Activated CD4-positive, alpha-beta T cell treated with anti-CD3 and anti-CD28 coated beads for 36 hours (primary cell): ENCODE results near the gene COLEC11. TPM values are rescaled to one million over a fixed set of nuclear protein-coding genes. Genes with fewer than 3 reads are reported as not detected.
"Not testable (repeated sequence)": the region's sequence is repeated elsewhere in the genome, so short reads cannot be mapped to it uniquely, and the experiment has no call there.

Experiments
- ATAC-seq: fragments of 200-7000 bp; cut with Tn5 transposase; one replicate; pipeline ENCODE4 v1.10.0; 2021; ENCODE audit warnings: mild to moderate bottlenecking, moderate library complexity
- CTCF ChIA-PET: fragments of 350-600 bp; sonication (Branson Sonifier 250); formaldehyde crosslinking; loops from one replicate; lab custom pipeline; 2021; ENCODE audit warnings: antibody characterized with exemption; lab: Charles Lee
- POLR2A ChIA-PET: fragments of 350-600 bp; sonication (Branson Sonifier 250); formaldehyde crosslinking; loops from one replicate; lab custom pipeline; 2021; ENCODE audit warnings: antibody characterized with exemption, inconsistent platforms; lab: Charles Lee
- DNase-seq: peaks from one replicate; pipeline ENCODE4 v3.0.0-alpha.2; 2020
- H3K27ac Mint-ChIP-seq: one replicate; pipeline ENCODE4 v1.8.0; 2021; ENCODE audit warnings: mixed read lengths
- H3K27me3 Mint-ChIP-seq: one replicate; pipeline ENCODE4 v1.8.0; 2021; ENCODE audit warnings: mixed read lengths
- H3K36me3 Mint-ChIP-seq: one replicate; pipeline ENCODE4 v1.8.0; 2021; ENCODE audit warnings: low read depth, mixed read lengths
- H3K4me1 Mint-ChIP-seq: one replicate; pipeline ENCODE4 v1.8.0; 2021; ENCODE audit warnings: mixed read lengths
- H3K4me3 Mint-ChIP-seq: one replicate; pipeline ENCODE4 v1.8.0; 2021; ENCODE audit warnings: mild to moderate bottlenecking, moderate library complexity, mixed read lengths
- H3K9me3 Mint-ChIP-seq: one replicate; pipeline ENCODE4 v1.8.0; 2021; ENCODE audit warnings: low read depth, mixed read lengths
- intact Hi-C, 2 experiments: fragments of 100-400 bp; cut with DNase I in 1 of 2; cut with micrococcal nuclease in 1 of 2; formaldehyde crosslinking; loops; one replicate each; pipeline versions ENCODE4 v1.14.2 to v1.15.1; 2022 to 2024; cut with DNase I, micrococcal nuclease
- total RNA-seq, 2 experiments: library from RNA; stranded (reverse); gene quantifications; one replicate each; pipeline ENCODE4 v1.2.3, GENCODE V29; 2021

COLEC11 gene
- under 1 TPM; 0.18 to 0.37 TPM for total RNA-seq

DNA sequence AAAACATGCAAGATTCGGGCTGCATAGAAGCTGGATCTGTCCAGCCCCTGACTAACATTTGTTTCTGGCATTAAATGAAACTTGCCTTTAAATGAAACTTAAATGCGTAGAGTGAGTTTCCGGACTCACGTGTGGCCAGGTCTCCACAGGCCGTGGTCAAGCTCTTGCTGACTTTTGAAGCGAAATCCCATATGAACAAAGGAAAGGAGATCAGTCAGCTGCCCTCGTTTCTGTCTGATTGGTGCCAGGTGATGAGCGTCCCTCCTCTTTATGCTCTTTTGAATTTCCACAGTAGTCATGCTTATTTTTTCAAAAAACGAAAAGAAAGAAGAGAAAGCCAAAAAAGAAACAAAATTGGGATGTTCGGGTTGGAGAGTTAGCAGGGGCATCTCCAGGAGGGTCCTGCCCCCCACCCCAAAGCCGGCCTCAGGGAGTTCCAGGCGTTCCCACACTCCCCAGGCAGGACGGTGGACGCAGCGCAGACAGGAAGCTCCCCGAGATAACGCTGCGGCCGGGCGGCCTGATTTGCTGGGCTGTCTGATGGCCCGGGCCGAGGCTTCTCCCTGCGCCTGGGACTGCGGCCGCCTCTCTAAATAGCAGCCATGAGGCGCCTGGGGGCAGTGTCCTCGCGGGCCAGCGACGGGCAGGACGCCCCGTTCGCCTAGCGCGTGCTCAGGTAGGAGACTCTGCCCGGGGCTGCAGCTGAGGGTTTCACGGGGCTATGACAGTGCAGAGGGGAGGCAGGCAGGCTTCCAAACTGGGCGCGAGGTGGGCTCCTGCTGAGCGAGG, at the start of gene COLEC11:
TSS of gene COLEC11 (plus strand) at position 620 of the 789 bp plus-strand sequence. CDS start 9,229 bp downstream, outside the sequence.
- no peak within 1 kb of the TSS for H3K27ac Mint-ChIP-seq

GRCh38 chr2:3545788-3546478, 49.0 kb upstream of the COLEC11 start:
- Mint-ChIP-seq H3K36me3 (peaks cover 74% of the 10 kb centered on the region), H3K4me3 (no peak overlapping the region), H3K27me3 (no peaks in the 10 kb centered on the region), H3K9me3 (no peaks in the 10 kb centered on the region), H3K27ac (no peak overlapping the region), H3K4me1 (no peaks in the 10 kb centered on the region)
- ChIA-PET CTCF (no interaction called here), POLR2A (no interaction called here)
- ATAC-seq (no peak), DNase-seq (no peak)
- intact Hi-C loops: loop anchor here in 1 of 2 experiments (1.0 kb wide), 1 partner anchor 11 kb away; no protein-coding TSS in a partner anchor

More for the DNA sequence above, at the start of gene COLEC11:
- POLR2A ChIA-PET: no interaction called here
- Mint-ChIP-seq H3K4me3 (no peak within 1 kb of the TSS), H3K36me3 (peaks cover 9% of the 10 kb centered on the region), H3K4me1 (peaks cover 21% of the 10 kb centered on the region), H3K9me3 (no peaks in the 10 kb centered on the region), H3K27me3 (no peaks in the 10 kb centered on the region)
- DNase-seq (no peak), ATAC-seq (no peak)
- intact Hi-C loops: no loop called here
- CTCF ChIA-PET: interaction anchor here (0.8 to 1.6 kb wide), 2 partner anchors 11 to 16 kb away, joined by 3 to 5 read pairs; no protein-coding TSS in a partner anchor

GRCh38 chr2:3547915-3548314, 47.0 kb upstream of the COLEC11 start:
- Mint-ChIP-seq H3K27me3 (no peaks in the 10 kb centered on the region), H3K4me3 (no peak overlapping the region), H3K27ac (peak overlapping the region; percentile 15), H3K4me1 (no peaks in the 10 kb centered on the region), H3K9me3 (no peaks in the 10 kb centered on the region), H3K36me3 (peaks cover 78% of the 10 kb centered on the region)
- CTCF ChIA-PET: no interaction called here
- POLR2A ChIA-PET: no interaction called here
- ATAC-seq (no peak), DNase-seq (no peak)
- intact Hi-C loops: no loop called here

GRCh38 chr2:3553946-3554345, 41.0 kb upstream of the COLEC11 start:
- no peaks in the 10 kb centered on the region for H3K27me3 Mint-ChIP-seq
- peaks cover 66% of the 10 kb centered on the region for H3K36me3 Mint-ChIP-seq
- POLR2A ChIA-PET: interaction anchor here (0.5 kb wide), 1 partner anchor 29 kb away, joined by 7 read pairs; no protein-coding TSS in a partner anchor
- CTCF ChIA-PET: interaction anchor here (2.7 kb wide), 1 partner anchor 11 kb away, joined by 6 read pairs; no protein-coding TSS in a partner anchor
- DNase-seq: no peak
- H3K4me3 Mint-ChIP-seq: no peak overlapping the region
- no peak overlapping the region for H3K27ac Mint-ChIP-seq
- H3K4me1 Mint-ChIP-seq: peaks cover 21% of the 10 kb centered on the region
- intact Hi-C loops: no loop called here
- no peak for ATAC-seq
- H3K9me3 Mint-ChIP-seq: no peaks in the 10 kb centered on the region

- ATAC-seq: peak; percentile 12
- H3K27me3 Mint-ChIP-seq: no peaks in the 10 kb centered on the region
- intact Hi-C loops: loop anchor here (1.0 kb wide), 7 partner anchors 11 to 944 kb away; partner anchors contain the start of genes ADI1 (in 2 of the 2), EIPR1 (in 2 of the 2) and RPS7 (in 2 of the 2)
- no peaks in the 10 kb centered on the region for H3K9me3 Mint-ChIP-seq
- peak overlapping the region; percentile 96 for H3K27ac Mint-ChIP-seq
- H3K4me1 Mint-ChIP-seq: peaks cover 34% of the 10 kb centered on the region
- POLR2A ChIA-PET: interaction anchor here (0.6 to 2.0 kb wide), 8 partner anchors 18 to 180 kb away, joined by 3 to 22 read pairs (median 6); partner anchors contain the start of genes EIPR1 and RPS7
- DNase-seq: no peak
- CTCF ChIA-PET: interaction anchor here (0.8 to 1.3 kb wide), 6 partner anchors 16 to 115 kb away, joined by 3 to 5 read pairs (median 3); no protein-coding TSS in a partner anchor
- H3K36me3 Mint-ChIP-seq: peaks cover 53% of the 10 kb centered on the region
- peak overlapping the region; percentile 91 for H3K4me3 Mint-ChIP-seq
These were observed 37.2 kb upstream of the COLEC11 start for GRCh38 chr2:3557639-3558204.

- peak; percentile 99 for ATAC-seq
- ChIA-PET POLR2A (interaction anchor here (0.5 to 2.0 kb wide), 11 partner anchors 15 to 193 kb away, joined by 3 to 22 read pairs (median 6); partner anchors contain the start of genes EIPR1 and RPS7), CTCF (interaction anchor here (0.8 to 1.3 kb wide), 6 partner anchors 15 to 116 kb away, joined by 3 to 5 read pairs (median 3); no protein-coding TSS in a partner anchor)
- peaks cover 52% of the 10 kb centered on the region for H3K36me3 Mint-ChIP-seq
- peak within 1 kb of the TSS; percentile 91 for H3K4me3 Mint-ChIP-seq
- H3K9me3 Mint-ChIP-seq: no peaks in the 10 kb centered on the region
- H3K27me3 Mint-ChIP-seq: no peaks in the 10 kb centered on the region
- peak within 1 kb of the TSS; percentile 96 for H3K27ac Mint-ChIP-seq
- DNase-seq: peak; percentile 99
- H3K4me1 Mint-ChIP-seq: peaks cover 34% of the 10 kb centered on the region
- intact Hi-C loops: loop anchor here (1.0 kb wide), 6 partner anchors 17 to 945 kb away; partner anchors contain the start of genes ADI1 (in 2 of the 2), EIPR1 (in 2 of the 2) and RPS7 (in 2 of the 2)
These were observed 36.5 kb upstream of the COLEC11 start, which contains the start of gene RNASEH1 for GRCh38 chr2:3558205-3559014. RNASEH1 (minus strand) TSS chr2:3558333; CDS start chr2:3558260, 73 bp downstream.

GRCh38 chr2:3563521-3563976, 31.4 kb upstream of the COLEC11 start:
- intact Hi-C loops: no loop called here
- ChIA-PET POLR2A (no interaction called here), CTCF (interaction anchor here (0.6 kb wide), 1 partner anchor 10 kb away, joined by 3 read pairs; no protein-coding TSS in a partner anchor)
- peaks cover 19% of the 10 kb centered on the region for H3K36me3 Mint-ChIP-seq
- H3K9me3 Mint-ChIP-seq: no peaks in the 10 kb centered on the region
- H3K4me1 Mint-ChIP-seq: peaks cover 13% of the 10 kb centered on the region
- no peak overlapping the region for H3K27ac Mint-ChIP-seq
- no peak for DNase-seq
- no peak overlapping the region for H3K4me3 Mint-ChIP-seq
- no peaks in the 10 kb centered on the region for H3K27me3 Mint-ChIP-seq
- ATAC-seq: no peak

DNA sequence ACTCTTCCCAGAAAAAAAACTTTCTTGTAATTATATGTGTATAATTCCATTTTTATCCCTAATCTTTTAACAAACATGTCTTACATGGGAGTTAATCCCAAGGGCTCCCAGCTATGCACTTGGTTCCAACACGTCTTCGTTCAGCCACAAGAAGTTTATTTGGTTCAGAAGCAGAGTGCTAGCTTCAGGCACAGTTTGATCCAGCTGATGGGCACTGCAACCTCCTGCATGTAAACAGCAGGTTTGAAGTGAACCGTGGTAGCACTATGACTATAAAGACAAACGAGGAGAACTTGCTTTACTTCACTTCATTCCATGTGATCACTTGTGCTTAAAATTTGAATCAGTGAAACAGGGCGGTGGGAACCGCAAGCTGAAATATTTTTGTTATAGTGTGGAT, 29.8 kb upstream of the COLEC11 start:
- ChIA-PET CTCF (no interaction called here), POLR2A (no interaction called here)
- Mint-ChIP-seq H3K36me3 (peaks cover 14% of the 10 kb centered on the region), H3K9me3 (no peaks in the 10 kb centered on the region), H3K27me3 (no peaks in the 10 kb centered on the region), H3K4me3 (no peak overlapping the region), H3K27ac (no peak overlapping the region), H3K4me1 (peaks cover 5% of the 10 kb centered on the region)
- no peak for ATAC-seq
- intact Hi-C loops: no loop called here
- no peak for DNase-seq

DNA sequence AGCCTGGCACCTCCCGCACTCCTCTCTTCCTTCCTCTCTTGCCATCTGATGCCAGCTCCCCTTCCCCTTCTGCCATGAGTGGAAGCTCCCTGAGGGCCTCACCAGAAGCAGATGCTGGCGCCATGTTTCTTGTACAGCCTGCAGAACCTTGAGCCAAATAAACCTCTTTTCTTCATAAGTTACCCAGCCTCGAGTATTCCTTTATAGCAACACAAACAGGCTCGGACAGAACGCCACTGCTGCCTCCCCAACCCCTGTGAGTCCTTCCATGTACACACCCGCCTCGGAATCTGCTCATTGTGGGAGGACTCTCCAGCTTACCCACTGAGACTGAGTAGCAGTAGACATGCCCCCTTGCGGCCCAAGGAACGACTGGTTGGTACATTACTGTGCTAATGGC, 28.1 kb upstream of the COLEC11 start:
- ChIA-PET CTCF (no interaction called here), POLR2A (no interaction called here)
- Mint-ChIP-seq H3K27me3 (no peaks in the 10 kb centered on the region), H3K9me3 (no peaks in the 10 kb centered on the region), H3K27ac (no peak overlapping the region), H3K4me3 (no peak overlapping the region), H3K4me1 (no peaks in the 10 kb centered on the region), H3K36me3 (peaks cover 3% of the 10 kb centered on the region)
- intact Hi-C loops: no loop called here
- ATAC-seq (no peak), DNase-seq (no peak)

DNA sequence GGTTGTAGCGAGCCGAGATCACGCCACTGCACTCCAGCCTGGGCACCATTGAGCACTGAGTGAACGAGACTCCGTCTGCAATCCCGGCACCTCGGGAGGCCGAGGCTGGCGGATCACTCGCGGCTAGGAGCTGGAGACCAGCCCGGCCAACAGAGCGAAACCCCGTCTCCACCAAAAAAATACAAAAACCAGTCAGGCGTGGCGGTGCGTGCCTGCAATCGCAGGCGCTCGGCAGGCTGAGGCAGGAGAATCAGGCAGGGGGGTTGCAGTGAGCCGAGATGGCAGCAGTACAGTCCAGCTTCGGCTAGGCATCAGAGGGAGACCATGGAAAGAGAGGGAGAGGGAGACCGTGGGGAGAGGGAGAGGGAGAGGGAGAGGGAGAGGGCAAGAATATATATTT, 25.3 kb upstream of the COLEC11 start:
- H3K4me1 Mint-ChIP-seq, H3K36me3 Mint-ChIP-seq, DNase-seq, intact Hi-C loops, H3K27ac Mint-ChIP-seq, H3K27me3 Mint-ChIP-seq, H3K9me3 Mint-ChIP-seq, ATAC-seq, POLR2A ChIA-PET, CTCF ChIA-PET, H3K4me3 Mint-ChIP-seq: not testable (repeated sequence)
